Keratinocyte (primary cell): ENCODE data around the gene STN1. TPM values are rescaled to one million over a fixed set of nuclear protein-coding genes. Genes with fewer than 3 reads are reported as not detected.

Experiments used
- DNase-seq: peaks from one replicate; pipeline ENCODE4 v3.0.0-alpha.2; 2011; ENCODE audit warnings: low read depth, missing footprints, low spot score
- FAIRE-seq: peaks from 2 replicates; lab custom pipeline; 2011; peaks lifted over from hg19 to GRCh38; lab: Jason Lieb, UNC
- H2AFZ ChIP-seq: 2 replicates; pipeline ENCODE4 v1.6.0; 2012; ENCODE audit warnings: low read length, control low read depth, inconsistent platforms; ENCODE audit not compliant: control insufficient read depth
- H3K27ac ChIP-seq: 2 replicates; pipeline ENCODE4 v1.5.1; 2011; ENCODE audit warnings: low read length; ENCODE audit not compliant: control insufficient read depth, insufficient read depth
- H3K27me3 ChIP-seq: 3 replicates; pipeline ENCODE4 v1.6.0; 2011; ENCODE audit warnings: low read length; ENCODE audit not compliant: control insufficient read depth, insufficient read depth; ENCODE audit errors: extremely low read depth
- H3K36me3 ChIP-seq, 2 experiments: 2 replicates in 1 of 2; 3 replicates in 1 of 2; pipeline ENCODE4 v1.5.1; 2011; ENCODE audit warnings: low read length in 2 of 2, mild to moderate bottlenecking in 1 of 2; ENCODE audit not compliant: control insufficient read depth in 2 of 2, insufficient read depth in 2 of 2; ENCODE audit errors: extremely low read depth in 1 of 2
- H3K4me1 ChIP-seq: 3 replicates; pipeline ENCODE4 v1.5.1; 2011; ENCODE audit warnings: low read length; ENCODE audit not compliant: control insufficient read depth, insufficient read depth; ENCODE audit errors: extremely low read depth
- H3K4me2 ChIP-seq: 3 replicates; pipeline ENCODE4 v1.6.0; 2011; ENCODE audit warnings: low read depth, low read length; ENCODE audit not compliant: control insufficient read depth, insufficient read depth; ENCODE audit errors: extremely low read depth
- H3K4me3 ChIP-seq, 3 experiments: fragments of 200-600 bp in 1 of 3; sonication (generic) in 1 of 3; 2 replicates in 2 of 3; 3 replicates in 1 of 3; pipeline ENCODE4 v1.5.1; 2011 to 2016; ENCODE audit warnings: low read length in 3 of 3, mild to moderate bottlenecking in 3 of 3, control low read depth in 2 of 3, inconsistent platforms in 1 of 3, low read depth in 1 of 3, mixed read lengths in 1 of 3, mixed run types in 1 of 3, moderate library complexity in 1 of 3; ENCODE audit not compliant: control insufficient read depth in 2 of 3, insufficient read depth in 2 of 3; ENCODE audit errors: extremely low read depth in 1 of 3
- H3K79me2 ChIP-seq: 2 replicates; pipeline ENCODE4 v1.6.0; 2012; ENCODE audit warnings: low read length; ENCODE audit not compliant: control insufficient read depth, insufficient read depth
- H3K9ac ChIP-seq: 3 replicates; pipeline ENCODE4 v1.6.0; 2011; ENCODE audit warnings: low read length; ENCODE audit not compliant: control insufficient read depth, insufficient read depth; ENCODE audit errors: extremely low read depth
- H3K9me1 ChIP-seq: 3 replicates; pipeline ENCODE4 v1.6.0; 2011; ENCODE audit warnings: low read length; ENCODE audit not compliant: control insufficient read depth, insufficient read depth; ENCODE audit errors: extremely low read depth
- H3K9me3 ChIP-seq: 2 replicates; pipeline ENCODE4 v1.5.1; 2012; ENCODE audit warnings: low read depth, low read length; ENCODE audit not compliant: control insufficient read depth
- H4K20me1 ChIP-seq: 3 replicates; pipeline ENCODE4 v1.6.0; 2011; ENCODE audit warnings: low read length; ENCODE audit not compliant: control insufficient read depth, insufficient read depth; ENCODE audit errors: extremely low read depth
- CTCF ChIP-seq, 3 experiments: IDR thresholded peaks in 1 of 3; conservative IDR thresholded peaks in 1 of 3; optimal IDR thresholded peaks in 1 of 3; 2 replicates in 2 of 3; 3 replicates in 1 of 3; pipeline versions ENCODE3 to v1.5.1; 2011; ENCODE audit warnings: low read length in 3 of 3, mild to moderate bottlenecking in 3 of 3, moderate library complexity in 2 of 3, control low read depth in 1 of 3, inconsistent platforms in 1 of 3; ENCODE audit not compliant: insufficient read depth in 2 of 3; ENCODE audit errors: extremely low read depth in 1 of 3
- EZH2 ChIP-seq: IDR thresholded peaks from one replicate; pipeline ENCODE4 v1.6.1; 2012; ENCODE audit warnings: inconsistent platforms, mild to moderate bottlenecking, low read length, moderate library complexity
- dilution Hi-C: fragments of 300-500 bp; cut with MboI; formaldehyde crosslinking; loops from one replicate; pipeline ENCODE4 v1.7.0; 2020; ENCODE audit warnings: low sequenced_read_pairs; ENCODE audit not compliant: extremely low pct_ligation_motif_present
- polyA plus RNA-seq, 5 experiments: library from polyadenylated mRNA; depleted of rRNA in 3 of 5; stranded (reverse) in 3 of 5; stranded (forward) in 1 of 5; unstranded in 1 of 5; fragments of >200 nt; gene quantifications; 1 replicate in 1 of 5; 2 replicates in 3 of 5; 3 replicates in 1 of 5; pipeline versions ENCODE4 v1.2.1 to v1.2.3, GENCODE V29; 2011 to 2012; ENCODE audit warnings: missing spikeins in 2 of 5, low read depth in 1 of 5, low replicate concordance in 1 of 5

The STN1 gene
- polyA plus RNA-seq, 1 donor (not counting 4 experiments of a cell fraction or from before 2014, with no cell fraction given): 29.0 TPM

GRCh38 chr10:103934308-103934707 lies 16.3 kb upstream of the STN1 start:
- dilution Hi-C loops: no loop called here
- no peak for FAIRE-seq

GRCh38 chr10:103933557-103934121 lies 15.7 kb upstream of the STN1 start:
- peaks cover 2% of the 10 kb centered on the region for H3K9me1 ChIP-seq
- H2AFZ ChIP-seq: no peak overlapping the region
- H3K27me3 ChIP-seq: no peaks in the 10 kb centered on the region
- TF ChIP-seq EZH2 (no peak), CTCF (optimal IDR thresholded peaks at IDR 0.05 in 1 of 3, IDR thresholded peaks at IDR 0.05 in 1 of 3, conservative IDR thresholded peaks at IDR 0.05 in 1 of 3; ENCODE audit: extremely low read depth in 1 of 3, insufficient read depth in 2 of 3, low read length in 3 of 3) (no peak)
- no peaks in the 10 kb centered on the region for H3K36me3 ChIP-seq
- no peaks in the 10 kb centered on the region for H3K79me2 ChIP-seq
- H3K4me1 ChIP-seq: peaks cover 9% of the 10 kb centered on the region
- no peak overlapping the region for H3K4me2 ChIP-seq
- H3K9me3 ChIP-seq: no peaks in the 10 kb centered on the region
- no peak overlapping the region for H3K9ac ChIP-seq
- H4K20me1 ChIP-seq: no peaks in the 10 kb centered on the region
- no peak for DNase-seq
- dilution Hi-C loops: no loop called here
- no peak overlapping the region for H3K4me3 ChIP-seq
- FAIRE-seq: no peak
- no peak overlapping the region for H3K27ac ChIP-seq

More at GRCh38 chr10:103934308-103934707, 16.3 kb upstream of the STN1 start:
- Histone ChIP-seq H3K27ac (no peak overlapping the region), H3K4me2 (no peak overlapping the region), H3K79me2 (no peaks in the 10 kb centered on the region), H3K9me1 (peaks cover 2% of the 10 kb centered on the region), H2AFZ (no peak overlapping the region), H4K20me1 (no peaks in the 10 kb centered on the region), H3K9me3 (no peaks in the 10 kb centered on the region), H3K27me3 (no peaks in the 10 kb centered on the region), H3K36me3 (no peaks in the 10 kb centered on the region), H3K4me1 (peaks cover 9% of the 10 kb centered on the region), H3K4me3 (no peak overlapping the region), H3K9ac (no peak overlapping the region)
- no peak for DNase-seq
- no peak for TF ChIP-seq CTCF (optimal IDR thresholded peaks at IDR 0.05 in 1 of 3, IDR thresholded peaks at IDR 0.05 in 1 of 3, conservative IDR thresholded peaks at IDR 0.05 in 1 of 3; ENCODE audit: extremely low read depth in 1 of 3, insufficient read depth in 2 of 3, low read length in 3 of 3)
- TF ChIP-seq EZH2: no peak
